ENCODE results near the gene POMT1. TPM values are rescaled to one million over a fixed set of nuclear protein-coding genes. Genes with fewer than 3 reads are reported as not detected.
"Not testable (repeated sequence)": the region's sequence is repeated elsewhere in the genome, so short reads cannot be mapped to it uniquely, and the experiment has no call there.

The POMT1 gene
- total RNA-seq, 2 donors from 2014 or later, result 47.3 to 52.1 TPM

GRCh38 chr9:131470581-131470991 is 32.1 kb upstream of the POMT1 start:
- Mint-ChIP-seq H3K27ac (no peak overlapping the region), H3K4me3 (no peak overlapping the region), H3K27me3 (ENCODE audit: low read depth) (no peaks in the 10 kb centered on the region), H3K4me1 (ENCODE audit: low read depth) (no peaks in the 10 kb centered on the region), H3K9me3 (no peaks in the 10 kb centered on the region), H3K36me3 (ENCODE audit: insufficient read depth in 2 of 2) (peaks cover 19 to 46% of the 10 kb centered on the region in 2 donors)
- DNase-seq, result no peak
- ATAC-seq (replicated peaks in 1 of 2), result no peak

- H3K4me1 Mint-ChIP-seq (ENCODE audit: low read depth); H3K9me3 Mint-ChIP-seq; H3K4me3 Mint-ChIP-seq; DNase-seq; H3K27me3 Mint-ChIP-seq (ENCODE audit: low read depth); ATAC-seq (replicated peaks in 1 of 2); H3K27ac Mint-ChIP-seq: not testable (repeated sequence)
- H3K36me3 Mint-ChIP-seq (ENCODE audit: insufficient read depth in 2 of 2), result peaks cover 19 to 40% of the 10 kb centered on the region in 2 donors
These were observed 30.6 kb upstream of the POMT1 start for GRCh38 chr9:131472085-131472484.

DNA sequence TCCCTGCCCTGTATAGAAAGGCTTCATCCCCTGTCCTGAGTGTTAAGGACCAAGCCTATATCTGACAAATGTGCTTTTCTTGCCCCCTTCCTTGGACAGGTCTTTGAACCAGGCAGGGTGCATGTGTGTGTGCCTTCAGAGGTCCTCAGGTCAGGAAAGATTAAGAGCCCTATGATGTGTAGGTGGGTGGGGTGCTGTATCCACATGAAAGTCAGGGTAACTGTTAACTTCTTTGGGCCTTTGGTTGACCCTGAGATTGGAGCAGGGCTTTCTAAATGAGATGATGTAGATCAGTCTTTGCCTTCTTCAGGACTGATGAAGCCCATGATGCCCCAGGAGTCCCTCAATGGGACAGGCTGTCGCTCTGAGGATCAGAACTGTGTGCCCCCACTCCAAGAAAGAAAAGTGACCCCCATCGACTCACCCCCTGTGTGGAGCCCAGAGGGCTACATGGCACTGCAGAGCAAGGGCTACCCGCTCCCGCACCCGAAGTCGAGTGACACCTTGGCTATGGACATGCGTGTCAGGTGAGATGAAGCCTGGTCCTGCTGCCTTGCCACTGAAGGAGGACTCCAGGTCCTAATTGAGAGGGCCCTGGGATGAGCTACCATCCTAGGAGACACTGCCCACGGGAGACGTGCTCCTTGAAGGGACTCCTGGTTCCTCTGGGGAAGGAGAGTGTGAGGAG is 29.4 kb upstream of the POMT1 start:
- peak overlapping the region; percentile 67 for H3K27ac Mint-ChIP-seq
- no peak for DNase-seq
- H3K9me3 Mint-ChIP-seq, result no peaks in the 10 kb centered on the region
- no peak for ATAC-seq (replicated peaks in 1 of 2)
- H3K4me3 Mint-ChIP-seq, result no peak overlapping the region
- H3K4me1 Mint-ChIP-seq (ENCODE audit: low read depth), result no peaks in the 10 kb centered on the region
- H3K36me3 Mint-ChIP-seq (ENCODE audit: insufficient read depth in 2 of 2), result peaks cover 14 to 41% of the 10 kb centered on the region in 2 donors
- no peaks in the 10 kb centered on the region for H3K27me3 Mint-ChIP-seq (ENCODE audit: low read depth)

GRCh38 chr9:131473891-131474290 is 28.8 kb upstream of the POMT1 start:
- Mint-ChIP-seq H3K4me3 (no peak overlapping the region), H3K36me3 (ENCODE audit: insufficient read depth in 2 of 2) (peaks cover 14 to 40% of the 10 kb centered on the region in 2 donors), H3K27ac (no peak overlapping the region), H3K4me1 (ENCODE audit: low read depth) (peaks cover 1% of the 10 kb centered on the region), H3K27me3 (ENCODE audit: low read depth) (no peaks in the 10 kb centered on the region), H3K9me3 (no peaks in the 10 kb centered on the region)
- no peak for ATAC-seq (replicated peaks in 1 of 2)
- no peak for DNase-seq

DNA sequence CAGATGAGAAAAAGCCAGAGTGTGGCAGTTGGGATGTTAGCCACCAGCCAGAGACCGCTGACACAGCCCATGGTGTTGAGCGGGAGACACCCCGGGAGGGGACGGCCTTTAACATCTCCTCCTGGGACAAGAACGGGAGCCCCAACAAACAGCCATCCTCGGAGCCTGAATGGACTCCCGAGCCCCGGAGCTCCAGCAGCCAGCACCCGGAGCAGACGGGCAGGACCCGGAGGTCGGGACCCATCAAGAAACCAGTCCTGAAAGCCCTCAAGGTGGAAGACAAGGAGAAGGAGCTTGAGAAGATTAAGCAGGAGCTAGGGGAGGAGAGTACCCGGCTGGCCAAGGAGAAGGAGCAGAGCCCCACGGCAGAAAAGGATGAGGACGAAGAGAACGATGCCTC is 28.0 kb upstream of the POMT1 start:
- no peak overlapping the region for H3K4me3 Mint-ChIP-seq
- peaks cover 10% of the 10 kb centered on the region for H3K4me1 Mint-ChIP-seq (ENCODE audit: low read depth)
- ATAC-seq (replicated peaks in 1 of 2), result no peak
- H3K27me3 Mint-ChIP-seq (ENCODE audit: low read depth), result no peaks in the 10 kb centered on the region
- peak overlapping the region; percentile 70 for H3K27ac Mint-ChIP-seq
- peaks cover 14 to 43% of the 10 kb centered on the region in 2 donors for H3K36me3 Mint-ChIP-seq (ENCODE audit: insufficient read depth in 2 of 2)
- no peak for DNase-seq
- H3K9me3 Mint-ChIP-seq, result no peaks in the 10 kb centered on the region

DNA sequence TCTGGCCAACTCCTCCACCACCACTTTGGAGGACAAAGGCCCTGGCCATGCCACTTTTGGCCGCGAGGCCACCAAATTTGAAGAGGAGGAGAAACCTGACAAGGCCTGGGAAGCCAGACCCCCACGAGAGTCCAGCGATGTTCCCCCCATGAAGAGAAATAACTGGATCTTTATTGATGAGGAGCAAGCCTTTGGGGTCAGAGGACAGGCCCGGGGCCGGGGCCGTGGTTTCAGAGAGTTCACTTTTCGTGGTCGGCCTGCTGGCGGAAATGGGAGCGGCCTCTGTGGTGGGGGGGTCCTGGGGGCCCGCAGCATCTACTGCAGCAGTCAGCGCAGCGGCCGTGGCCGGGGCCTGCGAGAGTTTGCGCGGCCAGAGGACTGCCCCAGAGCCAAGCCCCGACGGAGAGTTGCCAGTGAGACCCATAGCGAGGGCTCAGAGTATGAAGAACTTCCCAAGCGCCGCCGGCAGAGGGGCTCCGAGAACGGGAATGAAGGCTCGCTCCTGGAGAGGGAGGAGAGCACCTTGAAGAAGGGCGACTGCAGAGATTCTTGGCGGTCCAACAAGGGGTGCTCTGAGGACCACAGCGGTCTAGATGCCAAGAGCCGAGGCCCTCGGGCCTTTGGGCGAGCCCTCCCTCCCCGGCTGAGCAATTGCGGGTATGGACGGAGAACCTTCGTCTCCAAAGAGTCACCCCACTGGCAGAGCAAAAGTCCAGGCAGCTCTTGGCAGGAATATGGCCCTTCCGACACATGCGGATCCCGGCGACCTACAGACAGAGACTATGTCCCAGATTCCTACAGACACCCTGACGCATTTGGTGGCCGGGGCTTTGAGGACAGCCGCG is 27.4 kb upstream of the POMT1 start:
- H3K27ac Mint-ChIP-seq, result no peak overlapping the region
- H3K36me3 Mint-ChIP-seq (ENCODE audit: insufficient read depth in 2 of 2), result peaks cover 11 to 38% of the 10 kb centered on the region in 2 donors
- ATAC-seq (replicated peaks in 1 of 2), result no peak
- peaks cover 16% of the 10 kb centered on the region for H3K4me1 Mint-ChIP-seq (ENCODE audit: low read depth)
- DNase-seq, result no peak
- H3K27me3 Mint-ChIP-seq (ENCODE audit: low read depth), result no peaks in the 10 kb centered on the region
- no peak overlapping the region for H3K4me3 Mint-ChIP-seq
- no peaks in the 10 kb centered on the region for H3K9me3 Mint-ChIP-seq

GRCh38 chr9:131475956-131476776 is 26.6 kb upstream of the POMT1 start:
- H3K27ac Mint-ChIP-seq, result no peak overlapping the region
- peaks cover 7 to 34% of the 10 kb centered on the region in 2 donors for H3K36me3 Mint-ChIP-seq (ENCODE audit: insufficient read depth in 2 of 2)
- peaks cover 17% of the 10 kb centered on the region for H3K4me1 Mint-ChIP-seq (ENCODE audit: low read depth)
- no peaks in the 10 kb centered on the region for H3K9me3 Mint-ChIP-seq
- H3K4me3 Mint-ChIP-seq, result no peak overlapping the region
- no peaks in the 10 kb centered on the region for H3K27me3 Mint-ChIP-seq (ENCODE audit: low read depth)
- ATAC-seq (replicated peaks in 1 of 2), result no peak
- DNase-seq, result no peak

- H3K36me3 Mint-ChIP-seq (ENCODE audit: insufficient read depth in 2 of 2), result peaks cover 6 to 31% of the 10 kb centered on the region in 2 donors
- DNase-seq, result no peak
- ATAC-seq (replicated peaks in 1 of 2), result no peak
These were observed 25.9 kb upstream of the POMT1 start for GRCh38 chr9:131476777-131477345.

DNA sequence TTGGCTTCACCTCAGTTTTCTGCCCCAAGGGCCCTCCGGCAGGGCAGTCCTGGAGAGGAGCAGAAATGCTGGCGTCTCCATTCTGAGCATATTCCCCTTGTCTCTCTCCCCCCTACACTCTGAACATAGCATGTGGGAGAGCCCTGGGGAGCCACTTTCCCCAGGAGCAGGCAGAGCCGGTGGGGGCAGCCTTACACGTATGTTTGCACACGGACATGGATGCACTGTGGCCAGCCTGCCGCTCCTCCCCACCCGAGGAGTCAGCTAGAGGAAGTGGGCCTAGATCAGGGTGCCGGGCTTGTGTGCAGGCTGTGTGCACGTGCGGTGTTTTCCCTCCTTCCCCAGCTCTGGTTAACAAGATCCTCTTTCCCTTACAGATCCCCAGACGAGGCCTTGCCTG is 25.4 kb upstream of the POMT1 start:
- ATAC-seq (replicated peaks in 1 of 2), result no peak
- H3K36me3 Mint-ChIP-seq (ENCODE audit: insufficient read depth in 2 of 2), result peaks cover 10 to 35% of the 10 kb centered on the region in 2 donors
- no peak overlapping the region for H3K27ac Mint-ChIP-seq

More at GRCh38 chr9:131476777-131477345, 25.9 kb upstream of the POMT1 start:
- Mint-ChIP-seq H3K9me3 (no peaks in the 10 kb centered on the region), H3K4me3 (no peak overlapping the region), H3K4me1 (ENCODE audit: low read depth) (peaks cover 17% of the 10 kb centered on the region), H3K27me3 (ENCODE audit: low read depth) (no peaks in the 10 kb centered on the region), H3K27ac (no peak overlapping the region)

DNA sequence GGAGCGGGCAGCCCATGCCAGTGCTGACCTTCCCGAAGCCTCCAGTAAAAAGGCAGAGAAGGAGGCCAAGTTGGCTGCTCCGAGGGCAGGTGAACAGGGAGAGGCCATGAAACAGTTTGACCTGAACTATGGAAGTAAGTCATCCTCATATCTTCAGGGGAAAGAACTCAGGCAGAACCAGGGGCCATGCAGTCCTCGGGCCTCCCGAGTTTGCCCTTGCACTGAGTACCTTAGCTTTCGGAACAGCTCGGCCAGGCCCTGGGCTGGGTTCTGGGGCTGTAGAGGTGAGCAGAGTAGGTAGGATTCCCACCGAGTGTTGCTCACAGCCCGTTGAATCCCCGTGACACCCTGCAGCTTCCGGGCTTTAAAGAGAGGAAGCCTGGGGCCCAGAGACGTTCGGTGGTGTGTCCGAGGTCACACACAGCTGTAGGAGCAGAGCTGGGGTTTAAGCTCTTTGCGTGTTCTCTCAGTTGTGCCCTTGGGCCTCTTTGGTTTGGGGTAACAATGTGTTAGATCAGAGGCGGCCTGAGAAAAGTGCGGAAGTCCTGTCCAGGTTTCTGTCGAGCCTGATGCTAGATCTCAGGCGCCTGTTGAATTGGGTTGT is 24.8 kb upstream of the POMT1 start:
- Mint-ChIP-seq H3K9me3 (no peaks in the 10 kb centered on the region), H3K36me3 (ENCODE audit: insufficient read depth in 2 of 2) (peaks cover 8 to 34% of the 10 kb centered on the region in 2 donors), H3K4me3 (no peak overlapping the region), H3K27ac (peak overlapping the region; percentile 45), H3K4me1 (ENCODE audit: low read depth) (peaks cover 17% of the 10 kb centered on the region), H3K27me3 (ENCODE audit: low read depth) (no peaks in the 10 kb centered on the region)
- DNase-seq, result no peak
- ATAC-seq (replicated peaks in 1 of 2), result no peak

More for the DNA sequence above, 25.4 kb upstream of the POMT1 start:
- Mint-ChIP-seq H3K9me3 (no peaks in the 10 kb centered on the region), H3K4me1 (ENCODE audit: low read depth) (peaks cover 17% of the 10 kb centered on the region), H3K4me3 (no peak overlapping the region), H3K27me3 (ENCODE audit: low read depth) (no peaks in the 10 kb centered on the region)
- no peak for DNase-seq

DNA sequence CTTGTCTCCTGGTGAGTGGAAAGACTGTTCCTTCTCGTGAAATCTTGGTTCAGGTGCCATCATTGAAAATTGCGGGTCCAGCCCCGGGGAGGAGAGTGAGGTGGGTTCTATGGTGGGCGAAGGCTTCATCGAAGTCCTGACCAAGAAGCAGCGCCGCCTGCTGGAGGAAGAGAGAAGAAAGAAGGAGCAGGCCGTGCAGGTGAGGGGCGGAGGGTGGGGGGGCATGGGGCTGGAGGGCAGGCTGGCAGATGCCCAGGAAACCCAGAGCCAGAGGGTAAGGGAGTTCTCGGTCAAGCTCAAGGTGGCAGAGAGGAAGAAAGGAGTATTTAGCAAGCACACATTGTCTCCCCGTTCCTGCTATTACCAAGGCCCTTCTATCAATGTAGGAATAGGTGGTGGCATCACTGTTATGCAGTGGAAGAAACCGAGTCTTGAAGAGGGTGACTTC is 24.3 kb upstream of the POMT1 start:
- no peaks in the 10 kb centered on the region for H3K9me3 Mint-ChIP-seq
- H3K36me3 Mint-ChIP-seq (ENCODE audit: insufficient read depth in 2 of 2), result peaks cover 6 to 33% of the 10 kb centered on the region in 2 donors
- H3K4me1 Mint-ChIP-seq (ENCODE audit: low read depth), result peaks cover 17% of the 10 kb centered on the region
- ATAC-seq (replicated peaks in 1 of 2), result peak in 1 of 2 donors; percentile 28
- peak; percentile 59 to 60 for DNase-seq
- H3K27ac Mint-ChIP-seq, result no peak overlapping the region
- no peak overlapping the region for H3K4me3 Mint-ChIP-seq
- no peaks in the 10 kb centered on the region for H3K27me3 Mint-ChIP-seq (ENCODE audit: low read depth)

GRCh38 chr9:131478911-131479310 is 23.8 kb upstream of the POMT1 start:
- H3K4me1 Mint-ChIP-seq (ENCODE audit: low read depth), result peaks cover 17% of the 10 kb centered on the region
- no peaks in the 10 kb centered on the region for H3K27me3 Mint-ChIP-seq (ENCODE audit: low read depth)
- no peak overlapping the region for H3K4me3 Mint-ChIP-seq
- H3K36me3 Mint-ChIP-seq (ENCODE audit: insufficient read depth in 2 of 2), result peaks cover 6 to 33% of the 10 kb centered on the region in 2 donors
- H3K27ac Mint-ChIP-seq, result no peak overlapping the region
- ATAC-seq (replicated peaks in 1 of 2), result no peak
- no peaks in the 10 kb centered on the region for H3K9me3 Mint-ChIP-seq
- DNase-seq, result no peak
